Measurements from ENCODE around the gene RFNG. TPM values are rescaled to one million over a fixed set of nuclear protein-coding genes. Genes with fewer than 3 reads are reported as not detected.
A peak's percentile ranks its signal among the peaks of the same experiment; 100 is the strongest.

RFNG gene
- total and polyA plus RNA-seq, 7 experiments from 2014 or later: 4.2 to 45.5 (median 28.1) TPM

GRCh38 chr17:82094931-82095776 lies 43.5 kb upstream of the RFNG start:
- DNase-seq: peak in 1 of 9 donors; percentile 14

GRCh38 chr17:82092995-82093751 lies 41.6 kb upstream of the RFNG start:
- no peaks in the 10 kb centered on the region for H3K27me3 Mint-ChIP-seq
- no peak for ATAC-seq
- peak overlapping the region in 1 of 10 donors; percentile 45 for H3K4me3 Mint-ChIP-seq
- H3K9me3 Mint-ChIP-seq: no peaks in the 10 kb centered on the region
- no peaks in the 10 kb centered on the region for H3K9me3 ChIP-seq (ENCODE audit: control insufficient read depth in 2 of 3, low read length in 3 of 3)
- intact Hi-C loops (cut with micrococcal nuclease): loop anchor here in 1 of 2 donors (10.0 kb wide), 1 partner anchor 58 kb away; the partner anchor contains the start of genes DCXR and RAC3
- H3K36me3 Mint-ChIP-seq: peaks cover 0 to 3% (median 2%) of the 10 kb centered on the region in 5 donors
- H3K27ac Mint-ChIP-seq: peak overlapping the region in 1 of 9 donors; percentile 71
- no peak overlapping the region for H3K27ac ChIP-seq (ENCODE audit: low read depth, low read length)
- CTCF ChIA-PET: no interaction called here
- H3K27me3 ChIP-seq (ENCODE audit: control insufficient read depth in 2 of 2, insufficient read depth in 2 of 2, low read length in 2 of 2): no peaks in the 10 kb centered on the region
- POLR2A ChIA-PET: no interaction called here
- peaks cover 4 to 12% of the 10 kb centered on the region in 2 donors for H3K4me1 ChIP-seq (ENCODE audit: control insufficient read depth in 2 of 2, insufficient read depth in 2 of 2, low read length in 2 of 2)
- peaks cover 0 to 74% (median 5%) of the 10 kb centered on the region in 3 experiments for H3K36me3 ChIP-seq (ENCODE audit: control insufficient read depth in 2 of 3, insufficient read depth in 3 of 3, low read length in 3 of 3)
- no peak overlapping the region for H3K4me3 ChIP-seq (ENCODE audit: low read length)
- H3K4me1 Mint-ChIP-seq: peaks cover 0 to 4% (median 0%) of the 10 kb centered on the region in 7 donors
- DNase-seq: peak in 1 of 9 donors; percentile 6

More at GRCh38 chr17:82094931-82095776, 43.5 kb upstream of the RFNG start:
- peaks cover 0 to 3% (median 0%) of the 10 kb centered on the region in 5 donors for H3K36me3 Mint-ChIP-seq
- H3K27ac Mint-ChIP-seq: no peak overlapping the region
- Histone ChIP-seq H3K27me3 (ENCODE audit: control insufficient read depth in 2 of 2, insufficient read depth in 2 of 2, low read length in 2 of 2) (no peaks in the 10 kb centered on the region), H3K9me3 (ENCODE audit: control insufficient read depth in 2 of 3, low read length in 3 of 3) (no peaks in the 10 kb centered on the region), H3K36me3 (ENCODE audit: control insufficient read depth in 2 of 3, insufficient read depth in 3 of 3, low read length in 3 of 3) (peaks cover 0 to 54% (median 0%) of the 10 kb centered on the region in 3 experiments), H3K4me3 (ENCODE audit: low read length) (no peak overlapping the region), H3K27ac (ENCODE audit: low read depth, low read length) (no peak overlapping the region), H3K4me1 (ENCODE audit: control insufficient read depth in 2 of 2, insufficient read depth in 2 of 2, low read length in 2 of 2) (peaks cover 4 to 12% of the 10 kb centered on the region in 2 donors)
- H3K27me3 Mint-ChIP-seq: no peaks in the 10 kb centered on the region
- H3K9me3 Mint-ChIP-seq: no peaks in the 10 kb centered on the region
- intact Hi-C loops (cut with micrococcal nuclease): loop anchor here (5.0 to 10.0 kb wide), 2 partner anchors 60 to 413 kb away; partner anchors contain the start of genes ARL16 (in 1 of the 2), DCXR (in 1 of the 2), HGS (in 1 of the 2) and RAC3 (in 1 of the 2)
- peak overlapping the region in 2 of 10 donors; percentile 53 to 63 for H3K4me3 Mint-ChIP-seq
- no peak for ATAC-seq
- H3K4me1 Mint-ChIP-seq: peaks cover 0 to 10% (median 5%) of the 10 kb centered on the region in 7 donors
- CTCF ChIA-PET: interaction anchor here (0.6 kb wide), 1 partner anchor 94 kb away, joined by 3 read pairs; no protein-coding TSS in a partner anchor
- POLR2A ChIA-PET: interaction anchor here (0.9 to 1.1 kb wide), 3 partner anchors 11 to 57 kb away, joined by 3 to 6 read pairs (median 3); partner anchors contain the start of gene DCXR

- Histone ChIP-seq H3K4me1 (ENCODE audit: control insufficient read depth in 2 of 2, insufficient read depth in 2 of 2, low read length in 2 of 2) (peaks cover 4 to 12% of the 10 kb centered on the region in 2 donors), H3K27ac (ENCODE audit: low read depth, low read length) (no peak overlapping the region), H3K4me3 (ENCODE audit: low read length) (no peak overlapping the region), H3K36me3 (ENCODE audit: control insufficient read depth in 2 of 3, insufficient read depth in 3 of 3, low read length in 3 of 3) (peaks cover 0 to 80% (median 5%) of the 10 kb centered on the region in 3 experiments), H3K9me3 (ENCODE audit: control insufficient read depth in 2 of 3, low read length in 3 of 3) (no peaks in the 10 kb centered on the region), H3K27me3 (ENCODE audit: control insufficient read depth in 2 of 2, insufficient read depth in 2 of 2, low read length in 2 of 2) (no peaks in the 10 kb centered on the region)
- ChIA-PET POLR2A (no interaction called here), CTCF (no interaction called here)
- H3K4me3 Mint-ChIP-seq: no peak overlapping the region
- no peak for ATAC-seq
- no peak overlapping the region for H3K27ac Mint-ChIP-seq
- H3K36me3 Mint-ChIP-seq: peaks cover 0 to 3% (median 2%) of the 10 kb centered on the region in 5 donors
- peaks cover 0 to 4% (median 0%) of the 10 kb centered on the region in 7 donors for H3K4me1 Mint-ChIP-seq
- intact Hi-C loops (cut with micrococcal nuclease): loop anchor here in 1 of 2 donors (10.0 kb wide), 1 partner anchor 58 kb away; the partner anchor contains the start of genes DCXR and RAC3
- no peaks in the 10 kb centered on the region for H3K9me3 Mint-ChIP-seq
- DNase-seq: no peak
- H3K27me3 Mint-ChIP-seq: no peaks in the 10 kb centered on the region
Observed at GRCh38 chr17:82092628-82092994, 41.0 kb upstream of the RFNG start.

- H3K36me3 ChIP-seq (ENCODE audit: control insufficient read depth in 2 of 3, insufficient read depth in 3 of 3, low read length in 3 of 3): peaks cover 0 to 85% (median 5%) of the 10 kb centered on the region in 3 experiments
- H3K27ac ChIP-seq (ENCODE audit: low read depth, low read length): no peak overlapping the region
- intact Hi-C loops (cut with micrococcal nuclease): loop anchor here in 1 of 2 donors (10.0 kb wide), 1 partner anchor 57 kb away; the partner anchor contains the start of genes DCXR and RAC3
- no peaks in the 10 kb centered on the region for H3K27me3 ChIP-seq (ENCODE audit: control insufficient read depth in 2 of 2, insufficient read depth in 2 of 2, low read length in 2 of 2)
- H3K4me1 ChIP-seq (ENCODE audit: control insufficient read depth in 2 of 2, insufficient read depth in 2 of 2, low read length in 2 of 2): peaks cover 4 to 12% of the 10 kb centered on the region in 2 donors
- Mint-ChIP-seq H3K27ac (no peak overlapping the region), H3K36me3 (peaks cover 0 to 3% (median 2%) of the 10 kb centered on the region in 5 donors), H3K9me3 (no peaks in the 10 kb centered on the region), H3K27me3 (no peaks in the 10 kb centered on the region), H3K4me3 (peak overlapping the region in 1 of 10 donors; percentile 41), H3K4me1 (peaks cover 0 to 4% (median 0%) of the 10 kb centered on the region in 7 donors)
- ChIA-PET CTCF (no interaction called here), POLR2A (no interaction called here)
- ATAC-seq (no peak), DNase-seq (no peak)
- no peak overlapping the region for H3K4me3 ChIP-seq (ENCODE audit: low read length)
- no peaks in the 10 kb centered on the region for H3K9me3 ChIP-seq (ENCODE audit: control insufficient read depth in 2 of 3, low read length in 3 of 3)
Observed at GRCh38 chr17:82092094-82092586, 40.5 kb upstream of the RFNG start.

GRCh38 chr17:82091264-82092066 lies 39.9 kb upstream of the RFNG start:
- peaks cover 0 to 5% of the 10 kb centered on the region in 2 donors for H3K4me1 ChIP-seq (ENCODE audit: control insufficient read depth in 2 of 2, insufficient read depth in 2 of 2, low read length in 2 of 2)
- ChIA-PET CTCF (no interaction called here), POLR2A (no interaction called here)
- H3K4me3 ChIP-seq (ENCODE audit: low read length): no peak overlapping the region
- H3K9me3 ChIP-seq (ENCODE audit: control insufficient read depth in 2 of 3, low read length in 3 of 3): no peaks in the 10 kb centered on the region
- H3K36me3 ChIP-seq (ENCODE audit: control insufficient read depth in 2 of 3, insufficient read depth in 3 of 3, low read length in 3 of 3): peaks cover 0 to 91% (median 5%) of the 10 kb centered on the region in 3 experiments
- Mint-ChIP-seq H3K36me3 (peaks cover 0 to 3% (median 2%) of the 10 kb centered on the region in 5 donors), H3K27ac (no peak overlapping the region), H3K27me3 (no peaks in the 10 kb centered on the region), H3K4me1 (peaks cover 0 to 4% (median 0%) of the 10 kb centered on the region in 7 donors), H3K4me3 (no peak overlapping the region), H3K9me3 (no peaks in the 10 kb centered on the region)
- no peak for ATAC-seq
- peak in 1 of 9 donors; percentile 8 for DNase-seq
- intact Hi-C loops (cut with micrococcal nuclease): loop anchor here in 1 of 2 donors (10.0 kb wide), 1 partner anchor 57 kb away; the partner anchor contains the start of genes DCXR and RAC3
- no peak overlapping the region for H3K27ac ChIP-seq (ENCODE audit: low read depth, low read length)
- no peaks in the 10 kb centered on the region for H3K27me3 ChIP-seq (ENCODE audit: control insufficient read depth in 2 of 2, insufficient read depth in 2 of 2, low read length in 2 of 2)
